Gastroesophageal sphincter (tissue), 3 donors: ENCODE measurements around the gene FUT9.

Experiments
- CTCF ChIP-seq, 4 experiments: fragments of 200-600 bp in 2 of 4; fragments of 450-650 bp in 2 of 4; sonication (generic) in 1 of 4; IDR thresholded peaks; one replicate each; pipeline ENCODE4 v1.5.1; 2017 to 2019; ENCODE audit warnings: antibody characterized with exemption in 4 of 4, mild to moderate bottlenecking in 2 of 4, moderate library complexity in 2 of 4
- EP300 ChIP-seq: sonication (generic); formaldehyde crosslinking; IDR thresholded peaks from one replicate; pipeline ENCODE4 v1.6.1; 2017; ENCODE audit warnings: antibody characterized with exemption, mild to moderate bottlenecking
- POLR2A ChIP-seq, 2 donors: fragments of 450-650 bp; IDR thresholded peaks; one replicate each; pipeline ENCODE4 v1.6.1; 2017; ENCODE audit warnings: antibody characterized with exemption in 2 of 2, mild to moderate bottlenecking in 2 of 2, moderate library complexity in 1 of 2
- POLR2AphosphoS5 ChIP-seq: sonication (generic); formaldehyde crosslinking; IDR thresholded peaks from one replicate; pipeline ENCODE4 v1.6.1; 2017; ENCODE audit warnings: antibody characterized with exemption

GRCh38 chr6:96058082-96058481, 42.3 kb downstream of the FUT9 start:
- no peak for TF ChIP-seq CTCF (IDR thresholded peaks at IDR 0.05)
- TF ChIP-seq POLR2A (IDR thresholded peaks at IDR 0.05), result no peak
- TF ChIP-seq POLR2AphosphoS5, result no peak
- no peak for TF ChIP-seq EP300
